ENCODE results near the gene TAF11L3. TPM values are rescaled to one million over a fixed set of nuclear protein-coding genes. Genes with fewer than 3 reads are reported as not detected.
"Not testable (repeated sequence)": the region's sequence is repeated elsewhere in the genome, so short reads cannot be mapped to it uniquely, and the experiment has no call there.

Gene TAF11L3
- total RNA-seq: not detected in 2 replicates
- polyA plus RNA-seq: not detected in 2 replicates
- not detected in 2 replicates for polyA plus RNA-seq (2012)
- not detected in 2 replicates for polyA minus RNA-seq (ENCODE audit: low replicate concordance)

- not testable (repeated sequence) for H3K9ac ChIP-seq (ENCODE audit: insufficient read depth, low read length); H3K36me3 ChIP-seq (ENCODE audit: control insufficient read depth, insufficient read depth, low read length); H4K20me1 ChIP-seq (ENCODE audit: control insufficient read depth, extremely low read depth, insufficient read depth, low read length); DNase-seq (ENCODE audit: low read depth in 2 of 2); H3K27ac ChIP-seq (ENCODE audit: insufficient read depth, low read length); H3K79me2 ChIP-seq (ENCODE audit: control insufficient read depth, insufficient read depth, low read length); H3K27me3 ChIP-seq (ENCODE audit: control insufficient read depth, insufficient read depth, low read length); H3K4me2 ChIP-seq (ENCODE audit: extremely low read depth, insufficient read depth, low read length); H3K4me3 ChIP-seq (replicated peaks in 1 of 4; ENCODE audit: control extremely low read depth in 1 of 4, insufficient read depth in 1 of 4, low read depth in 3 of 4, low read length in 4 of 4); H3K4me1 ChIP-seq (ENCODE audit: control insufficient read depth, extremely low read depth, insufficient read depth, low read length); H2AFZ ChIP-seq (ENCODE audit: low read length); H3K9me3 ChIP-seq (ENCODE audit: control insufficient read depth, insufficient read depth, low read depth, low read length)
Measured at GRCh38 chr5:17518067-17518466, at the start of gene TAF11L3. TSS of gene TAF11L3 (plus strand) at chr5:17518367.

- no peaks in the 10 kb centered on the region for H3K36me3 ChIP-seq (ENCODE audit: control insufficient read depth, insufficient read depth, low read length)
- H3K4me2 ChIP-seq (ENCODE audit: extremely low read depth, insufficient read depth, low read length): no peak overlapping the region
- no peak overlapping the region for H3K4me3 ChIP-seq (replicated peaks in 1 of 4; ENCODE audit: control extremely low read depth in 1 of 4, insufficient read depth in 1 of 4, low read depth in 3 of 4, low read length in 4 of 4)
- no peak for DNase-seq (ENCODE audit: low read depth in 2 of 2)
- H3K9me3 ChIP-seq (ENCODE audit: control insufficient read depth, insufficient read depth, low read depth, low read length): no peaks in the 10 kb centered on the region
- H3K9ac ChIP-seq (ENCODE audit: insufficient read depth, low read length): no peak overlapping the region
- no peak overlapping the region for H3K27ac ChIP-seq (ENCODE audit: insufficient read depth, low read length)
- no peaks in the 10 kb centered on the region for H3K4me1 ChIP-seq (ENCODE audit: control insufficient read depth, extremely low read depth, insufficient read depth, low read length)
- no peaks in the 10 kb centered on the region for H4K20me1 ChIP-seq (ENCODE audit: control insufficient read depth, extremely low read depth, insufficient read depth, low read length)
- TF ChIP-seq CTCF (conservative IDR thresholded peaks at IDR 0.05 in 1 of 2, IDR thresholded peaks at IDR 0.05 in 1 of 2; ENCODE audit: low read depth in 1 of 2, low read length in 2 of 2) (no peak), EZH2 (IDR thresholded peaks at IDR 0.05; ENCODE audit: low read length, missing control alignments) (no peak)
- H2AFZ ChIP-seq (ENCODE audit: low read length): no peak overlapping the region
- H3K79me2 ChIP-seq (ENCODE audit: control insufficient read depth, insufficient read depth, low read length): no peaks in the 10 kb centered on the region
- no peaks in the 10 kb centered on the region for H3K27me3 ChIP-seq (ENCODE audit: control insufficient read depth, insufficient read depth, low read length)
Measured at GRCh38 chr5:17470064-17470463, 48.1 kb upstream of the TAF11L3 start.

GRCh38 chr5:17475064-17475463 lies 43.1 kb upstream of the TAF11L3 start:
- H3K79me2 ChIP-seq (ENCODE audit: control insufficient read depth, insufficient read depth, low read length); H3K27me3 ChIP-seq (ENCODE audit: control insufficient read depth, insufficient read depth, low read length); H3K36me3 ChIP-seq (ENCODE audit: control insufficient read depth, insufficient read depth, low read length): not testable (repeated sequence)

GRCh38 chr5:17477043-17477442 lies 41.1 kb upstream of the TAF11L3 start:
- Histone ChIP-seq H3K4me1 (ENCODE audit: control insufficient read depth, extremely low read depth, insufficient read depth, low read length) (no peaks in the 10 kb centered on the region), H3K4me2 (ENCODE audit: extremely low read depth, insufficient read depth, low read length) (no peak overlapping the region), H3K27me3 (ENCODE audit: control insufficient read depth, insufficient read depth, low read length) (no peaks in the 10 kb centered on the region), H3K79me2 (ENCODE audit: control insufficient read depth, insufficient read depth, low read length) (no peaks in the 10 kb centered on the region), H2AFZ (ENCODE audit: low read length) (no peak overlapping the region), H4K20me1 (ENCODE audit: control insufficient read depth, extremely low read depth, insufficient read depth, low read length) (no peaks in the 10 kb centered on the region), H3K9ac (ENCODE audit: insufficient read depth, low read length) (no peak overlapping the region), H3K9me3 (ENCODE audit: control insufficient read depth, insufficient read depth, low read depth, low read length) (no peaks in the 10 kb centered on the region), H3K36me3 (ENCODE audit: control insufficient read depth, insufficient read depth, low read length) (no peaks in the 10 kb centered on the region), H3K27ac (ENCODE audit: insufficient read depth, low read length) (no peak overlapping the region), H3K4me3 (replicated peaks in 1 of 4; ENCODE audit: control extremely low read depth in 1 of 4, insufficient read depth in 1 of 4, low read depth in 3 of 4, low read length in 4 of 4) (no peak overlapping the region)
- no peak for DNase-seq (ENCODE audit: low read depth in 2 of 2)
- TF ChIP-seq EZH2 (IDR thresholded peaks at IDR 0.05; ENCODE audit: low read length, missing control alignments): no peak
- no peak for TF ChIP-seq CTCF (conservative IDR thresholded peaks at IDR 0.05 in 1 of 2, IDR thresholded peaks at IDR 0.05 in 1 of 2; ENCODE audit: low read depth in 1 of 2, low read length in 2 of 2)

More at GRCh38 chr5:17475064-17475463, 43.1 kb upstream of the TAF11L3 start:
- H3K9ac ChIP-seq (ENCODE audit: insufficient read depth, low read length); H3K4me3 ChIP-seq (replicated peaks in 1 of 4; ENCODE audit: control extremely low read depth in 1 of 4, insufficient read depth in 1 of 4, low read depth in 3 of 4, low read length in 4 of 4); DNase-seq (ENCODE audit: low read depth in 2 of 2); H3K27ac ChIP-seq (ENCODE audit: insufficient read depth, low read length); H3K4me2 ChIP-seq (ENCODE audit: extremely low read depth, insufficient read depth, low read length); H3K4me1 ChIP-seq (ENCODE audit: control insufficient read depth, extremely low read depth, insufficient read depth, low read length); H4K20me1 ChIP-seq (ENCODE audit: control insufficient read depth, extremely low read depth, insufficient read depth, low read length); H2AFZ ChIP-seq (ENCODE audit: low read length); H3K9me3 ChIP-seq (ENCODE audit: control insufficient read depth, insufficient read depth, low read depth, low read length): not testable (repeated sequence)
